ENCODE data around the gene SEMG1.

- TF ChIP-seq POLR2A (IDR thresholded peaks at IDR 0.05) (no peak), CTCF (IDR thresholded peaks at IDR 0.05) (no peak)
These were observed 51.8 kb downstream of the SEMG1 start for GRCh38 chr20:45258664-45259063.
